ENCODE results near the gene SMIM1.

Gene SMIM1

GRCh38 chr1:3732434-3733093, 40.0 kb upstream of the SMIM1 start:
- TF ChIP-seq, protein P1, sequence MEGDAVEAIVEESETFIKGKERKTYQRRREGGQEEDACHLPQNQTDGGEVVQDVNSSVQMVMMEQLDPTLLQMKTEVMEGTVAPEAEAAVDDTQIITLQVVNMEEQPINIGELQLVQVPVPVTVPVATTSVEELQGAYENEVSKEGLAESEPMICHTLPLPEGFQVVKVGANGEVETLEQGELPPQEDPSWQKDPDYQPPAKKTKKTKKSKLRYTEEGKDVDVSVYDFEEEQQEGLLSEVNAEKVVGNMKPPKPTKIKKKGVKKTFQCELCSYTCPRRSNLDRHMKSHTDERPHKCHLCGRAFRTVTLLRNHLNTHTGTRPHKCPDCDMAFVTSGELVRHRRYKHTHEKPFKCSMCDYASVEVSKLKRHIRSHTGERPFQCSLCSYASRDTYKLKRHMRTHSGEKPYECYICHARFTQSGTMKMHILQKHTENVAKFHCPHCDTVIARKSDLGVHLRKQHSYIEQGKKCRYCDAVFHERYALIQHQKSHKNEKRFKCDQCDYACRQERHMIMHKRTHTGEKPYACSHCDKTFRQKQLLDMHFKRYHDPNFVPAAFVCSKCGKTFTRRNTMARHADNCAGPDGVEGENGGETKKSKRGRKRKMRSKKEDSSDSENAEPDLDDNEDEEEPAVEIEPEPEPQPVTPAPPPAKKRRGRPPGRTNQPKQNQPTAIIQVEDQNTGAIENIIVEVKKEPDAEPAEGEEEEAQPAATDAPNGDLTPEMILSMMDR (conservative IDR thresholded peaks at IDR 0.05; ENCODE audit: low read depth): no peak
- CTCF ChIA-PET: interaction anchor here (2.0 kb wide), 1 partner anchor 37 kb away, joined by 11 read pairs; no protein-coding TSS in a partner anchor
- no peak for DNase-seq (ENCODE audit: low spot score)
- POLR2A ChIA-PET (ENCODE audit: low non-redundant PET): no interaction called here
- H3K27ac ChIP-seq: peak overlapping the region; percentile 76

DNA sequence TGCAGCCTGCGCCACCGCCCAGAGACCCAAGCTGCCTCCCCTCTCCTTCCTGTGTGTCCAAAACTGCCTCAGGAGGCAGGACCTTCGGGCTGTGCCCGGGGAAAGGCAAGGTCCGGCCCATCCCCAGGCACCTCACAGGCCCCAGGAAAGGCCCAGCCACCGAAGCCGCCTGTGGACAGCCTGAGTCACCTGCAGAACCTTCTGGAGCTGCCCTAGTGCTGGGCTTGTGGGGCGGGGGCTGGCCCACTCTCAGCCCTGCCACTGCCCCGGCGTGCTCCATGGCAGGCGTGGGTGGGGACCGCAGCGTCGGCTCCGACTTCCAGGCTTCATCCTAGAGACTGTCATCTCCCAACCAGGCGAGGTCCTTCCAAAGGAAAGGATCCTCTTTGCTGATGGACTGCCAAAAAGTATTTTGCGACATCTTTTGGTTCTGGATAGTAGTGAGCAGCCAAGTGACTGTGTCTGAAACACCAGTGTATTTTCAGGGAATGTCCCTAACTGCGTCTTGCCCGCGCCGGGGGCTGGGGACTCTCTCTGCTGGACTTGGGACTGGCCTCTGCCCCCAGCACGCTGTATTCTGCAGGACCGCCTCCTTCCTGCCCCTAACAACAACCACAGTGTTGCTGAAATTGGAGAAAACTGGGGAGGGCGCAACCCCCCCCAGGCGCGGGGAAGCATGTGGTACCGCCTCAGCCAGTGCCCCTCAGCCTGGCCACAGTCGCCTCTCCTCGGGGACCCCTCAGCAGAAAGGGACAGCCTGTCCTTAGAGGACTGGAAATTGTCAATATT, 39.3 kb upstream of the SMIM1 start:
- TF ChIP-seq, protein P1 (conservative IDR thresholded peaks at IDR 0.05; ENCODE audit: low read depth): no peak
- POLR2A ChIA-PET (ENCODE audit: low non-redundant PET): interaction anchor here (0.6 kb wide), 1 partner anchor 134 kb away, joined by 4 read pairs; no protein-coding TSS in a partner anchor
- peak overlapping the region; percentile 76 for H3K27ac ChIP-seq
- DNase-seq (ENCODE audit: low spot score): no peak
- CTCF ChIA-PET: no interaction called here

DNA sequence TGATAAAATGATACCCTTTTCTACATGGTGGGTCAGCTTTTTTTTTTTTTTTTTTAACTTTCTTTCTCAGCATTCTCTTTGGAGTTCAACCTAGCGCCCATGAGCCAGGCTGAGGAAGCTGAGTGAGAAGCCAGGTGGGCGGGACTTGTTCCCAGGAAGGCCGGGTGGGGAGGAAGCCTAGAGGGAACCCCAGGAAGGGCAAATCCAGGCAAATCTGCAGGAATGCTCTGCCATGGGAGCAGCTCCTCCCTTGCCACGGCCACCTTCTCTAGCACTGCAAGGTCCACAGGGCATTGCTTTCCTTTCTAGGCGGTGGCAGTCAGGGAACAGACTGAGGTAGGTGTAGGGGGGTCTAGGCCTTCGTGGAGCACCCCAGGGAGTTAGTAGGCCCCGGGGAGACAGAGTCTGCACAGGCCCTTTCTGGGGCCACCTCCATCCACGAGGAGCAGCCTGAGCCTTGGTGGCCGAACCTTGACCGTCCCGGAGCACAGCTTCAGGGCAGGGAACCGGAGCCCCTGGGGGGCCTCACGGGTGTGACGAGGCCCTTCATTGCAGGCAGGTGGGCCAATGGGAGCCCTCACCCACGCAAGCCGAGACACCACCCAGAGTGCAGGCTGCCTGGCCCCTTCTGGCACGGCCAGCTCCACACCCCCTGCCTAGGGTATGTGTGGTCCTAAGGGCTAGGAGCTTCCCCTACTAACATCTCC, 38.5 kb upstream of the SMIM1 start:
- ChIA-PET CTCF (interaction anchor here (0.7 kb wide), 1 partner anchor 169 kb away, joined by 4 read pairs; no protein-coding TSS in a partner anchor), POLR2A (ENCODE audit: low non-redundant PET) (interaction anchor here (0.6 kb wide), 1 partner anchor 135 kb away, joined by 4 read pairs; no protein-coding TSS in a partner anchor)
- TF ChIP-seq, protein P1 (conservative IDR thresholded peaks at IDR 0.05; ENCODE audit: low read depth): no peak
- DNase-seq (ENCODE audit: low spot score): no peak
- peak overlapping the region; percentile 76 for H3K27ac ChIP-seq

GRCh38 chr1:3734602-3735001, 37.9 kb upstream of the SMIM1 start:
- POLR2A ChIA-PET (ENCODE audit: low non-redundant PET): no interaction called here
- TF ChIP-seq, protein P1 (conservative IDR thresholded peaks at IDR 0.05; ENCODE audit: low read depth): no peak
- CTCF ChIA-PET: interaction anchor here (0.6 to 0.7 kb wide), 2 partner anchors 20 to 170 kb away, joined by 3 to 4 read pairs; no protein-coding TSS in a partner anchor

GRCh38 chr1:3735027-3735681, 37.4 kb upstream of the SMIM1 start:
- ChIA-PET POLR2A (ENCODE audit: low non-redundant PET) (no interaction called here), CTCF (interaction anchor here (0.6 kb wide), 1 partner anchor 20 kb away, joined by 3 read pairs; no protein-coding TSS in a partner anchor)
- TF ChIP-seq, protein P1 (conservative IDR thresholded peaks at IDR 0.05; ENCODE audit: low read depth): no peak
- DNase-seq (ENCODE audit: low spot score): no peak
- peak overlapping the region; percentile 76 for H3K27ac ChIP-seq

More at GRCh38 chr1:3734602-3735001, 37.9 kb upstream of the SMIM1 start:
- H3K27ac ChIP-seq: peak overlapping the region; percentile 76
- no peak for DNase-seq (ENCODE audit: low spot score)
